Heart left ventricle (tissue), 13 donors: ENCODE measurements around the gene EPS8.

Source experiments
- CTCF ChIP-seq, 12 donors: fragments of 200-600 bp; sonication (generic) in 4 of 12; IDR thresholded peaks; one replicate each; pipeline versions ENCODE4 v1.5.0 to v1.8.0; 2018 to 2022; ENCODE audit warnings: antibody characterized with exemption in 12 of 12, mild to moderate bottlenecking in 5 of 12
- POLR2A ChIP-seq, 2 donors: fragments of 450-650 bp; IDR thresholded peaks; one replicate each; pipeline ENCODE4 v1.6.1; 2017; ENCODE audit warnings: antibody characterized with exemption in 2 of 2, mild to moderate bottlenecking in 2 of 2, moderate library complexity in 2 of 2
- donor health status: ischemic (EF 13 %, LVEDD 7.1; RV severe dilation, severe dysfunction).
- donor health status: DM: no; HTN: yes; CAD: no.
- donor health status: DM: no; HTN: no; CAD: no.
- donor health status: ischemic (EF 25% LVEDD 6.9; RV normal size, moderate dysfunction).
- donor health status: ischemic (EF 25% LVEDD 5.7; RV mildly dilated, moderate dysfunction).
- donor health status: ischemic (EF 35%, LVEDD 5.7; RV mildly dilated, moderate dysfunction).
- donor health status: nonischemic (EF 11% LVEDD 7.7; RV severe dilation, severe dysfunction).
- donor health status: DM: yes; HTN: yes; CAD: no.
- donor health status: PGD.
- donor health status: ischemic (EF 29% LVEDD 5.4; RV normal size, mild dysfunction).
- donor health status: nonischemic (EF 23%, LVEDD 6.1; RV moderate dilation, normal function).

GRCh38 chr12:15801770-15802744 is 12.9 kb upstream of the EPS8 start:
- no peak for TF ChIP-seq CTCF (IDR thresholded peaks at IDR 0.05)
- TF ChIP-seq POLR2A (IDR thresholded peaks at IDR 0.05), result no peak
